Stimulated activated naive CD8-positive, alpha-beta T cell treated with anti-CD3 and anti-CD28 coated beads, Interleukin-15, amount 100 ng/mL, for 72 hours (primary cell): ENCODE measurements around the gene MAPK11.
"Not testable (repeated sequence)": the region's sequence is repeated elsewhere in the genome, so short reads cannot be mapped to it uniquely, and the experiment has no call there.

ENCODE experiments used
- ATAC-seq: fragments of 150-1000 bp; cut with Tn5 transposase; 2 replicates; pipeline ENCODE4 v1.10.0; 2021; ENCODE audit warnings: mild to moderate bottlenecking, moderate library complexity
- DNase-seq, 2 donors: peaks; one replicate each; pipeline ENCODE4 v3.0.0; 2021 to 2022
- H3K27ac Mint-ChIP-seq, 2 donors: one replicate each; pipeline ENCODE4 v1.8.0; 2022; ENCODE audit warnings: mild to moderate bottlenecking in 2 of 2, mixed read lengths in 2 of 2, moderate library complexity in 2 of 2
- H3K27me3 Mint-ChIP-seq: one replicate; pipeline ENCODE4 v1.8.0; 2022; ENCODE audit warnings: mixed read lengths
- H3K4me1 Mint-ChIP-seq: one replicate; pipeline ENCODE4 v1.8.0; 2022; ENCODE audit warnings: mild to moderate bottlenecking, mixed read lengths
- H3K4me3 Mint-ChIP-seq, 2 donors: one replicate each; pipeline ENCODE4 v1.8.0; 2022; ENCODE audit warnings: mild to moderate bottlenecking in 2 of 2, mixed read lengths in 2 of 2, moderate library complexity in 1 of 2
- H3K9me3 Mint-ChIP-seq, 2 donors: one replicate each; pipeline ENCODE4 v1.8.0; 2022; ENCODE audit warnings: mixed read lengths in 2 of 2

MAPK11 gene

GRCh38 chr22:50278461-50278860 lies 8.3 kb upstream of the MAPK11 start:
- DNase-seq (no peak), ATAC-seq (no peak)
- Mint-ChIP-seq H3K4me3 (no peak overlapping the region), H3K4me1 (peaks cover 11% of the 10 kb centered on the region), H3K27me3 (peaks cover 8% of the 10 kb centered on the region), H3K27ac (no peak overlapping the region), H3K9me3 (no peaks in the 10 kb centered on the region)

GRCh38 chr22:50277761-50278160 lies 7.6 kb upstream of the MAPK11 start:
- H3K27me3 Mint-ChIP-seq, result peaks cover 12% of the 10 kb centered on the region
- H3K27ac Mint-ChIP-seq, result no peak overlapping the region
- DNase-seq (no peak), ATAC-seq (no peak)
- H3K4me3 Mint-ChIP-seq, result no peak overlapping the region
- peaks cover 11% of the 10 kb centered on the region for H3K4me1 Mint-ChIP-seq
- no peaks in the 10 kb centered on the region for H3K9me3 Mint-ChIP-seq

GRCh38 chr22:50276143-50276542 lies 6.0 kb upstream of the MAPK11 start:
- Mint-ChIP-seq H3K27ac (no peak overlapping the region), H3K4me1 (peaks cover 13% of the 10 kb centered on the region), H3K27me3 (peaks cover 20% of the 10 kb centered on the region), H3K9me3 (no peaks in the 10 kb centered on the region), H3K4me3 (no peak overlapping the region)
- peak; percentile 78 for ATAC-seq
- peak; percentile 65 to 75 for DNase-seq

GRCh38 chr22:50275181-50276055 lies 5.2 kb upstream of the MAPK11 start:
- H3K27me3 Mint-ChIP-seq, result peaks cover 20% of the 10 kb centered on the region
- no peaks in the 10 kb centered on the region for H3K9me3 Mint-ChIP-seq
- H3K4me3 Mint-ChIP-seq, result no peak overlapping the region
- no peak for ATAC-seq
- DNase-seq, result no peak
- H3K4me1 Mint-ChIP-seq, result peaks cover 20% of the 10 kb centered on the region
- no peak overlapping the region for H3K27ac Mint-ChIP-seq

- Mint-ChIP-seq H3K4me3 (no peak overlapping the region), H3K27ac (no peak overlapping the region)
- ATAC-seq, result no peak
These were observed 4.6 kb upstream of the MAPK11 start for GRCh38 chr22:50274771-50275170.

GRCh38 chr22:50274311-50274710 lies 4.1 kb upstream of the MAPK11 start:
- Mint-ChIP-seq H3K9me3 (no peaks in the 10 kb centered on the region), H3K27ac (no peak overlapping the region), H3K4me1 (peaks cover 26% of the 10 kb centered on the region), H3K27me3 (peaks cover 23% of the 10 kb centered on the region), H3K4me3 (no peak overlapping the region)
- DNase-seq, result peak in 1 of 2 donors; percentile 42
- ATAC-seq, result no peak

More at GRCh38 chr22:50274771-50275170, 4.6 kb upstream of the MAPK11 start:
- Mint-ChIP-seq H3K27me3 (peaks cover 20% of the 10 kb centered on the region), H3K9me3 (no peaks in the 10 kb centered on the region), H3K4me1 (peaks cover 21% of the 10 kb centered on the region)
- no peak for DNase-seq

GRCh38 chr22:50273781-50274180 lies 3.6 kb upstream of the MAPK11 start:
- not testable (repeated sequence) for H3K4me3 Mint-ChIP-seq, DNase-seq, ATAC-seq, H3K27ac Mint-ChIP-seq, H3K9me3 Mint-ChIP-seq
- peaks cover 28% of the 10 kb centered on the region for H3K27me3 Mint-ChIP-seq
- peaks cover 31% of the 10 kb centered on the region for H3K4me1 Mint-ChIP-seq

- Mint-ChIP-seq H3K27me3 (peaks cover 32% of the 10 kb centered on the region), H3K4me1 (peaks cover 35% of the 10 kb centered on the region)
- not testable (repeated sequence) for H3K9me3 Mint-ChIP-seq, H3K4me3 Mint-ChIP-seq, DNase-seq, ATAC-seq, H3K27ac Mint-ChIP-seq
These were observed 3.2 kb upstream of the MAPK11 start for GRCh38 chr22:50273352-50273751.

GRCh38 chr22:50272044-50272802 lies 2.0 kb upstream of the MAPK11 start:
- DNase-seq, result no peak
- H3K27ac Mint-ChIP-seq, result no peak overlapping the region
- H3K9me3 Mint-ChIP-seq, result no peaks in the 10 kb centered on the region
- ATAC-seq, result no peak
- peaks cover 37% of the 10 kb centered on the region for H3K27me3 Mint-ChIP-seq
- peak overlapping the region in 1 of 2 donors; percentile 41 for H3K4me3 Mint-ChIP-seq
- peaks cover 40% of the 10 kb centered on the region for H3K4me1 Mint-ChIP-seq

- Mint-ChIP-seq H3K4me3 (peak overlapping the region; percentile 65 to 85), H3K9me3 (no peaks in the 10 kb centered on the region), H3K27me3 (peaks cover 37% of the 10 kb centered on the region), H3K27ac (peak overlapping the region in 1 of 2 donors; percentile 59), H3K4me1 (peaks cover 40% of the 10 kb centered on the region)
- ATAC-seq, result peak; percentile 21
- peak in 1 of 2 donors; percentile 57 for DNase-seq
These were observed 1.4 kb upstream of the MAPK11 start for GRCh38 chr22:50271519-50271970.

GRCh38 chr22:50270666-50271394 lies 650 bp upstream of the MAPK11 start:
- Mint-ChIP-seq H3K4me1 (peaks cover 40% of the 10 kb centered on the region), H3K27me3 (peaks cover 37% of the 10 kb centered on the region), H3K4me3 (peak overlapping the region; percentile 78 to 85), H3K9me3 (no peaks in the 10 kb centered on the region), H3K27ac (peak overlapping the region in 1 of 2 donors; percentile 59)
- peak; percentile 69 to 71 for DNase-seq
- peak; percentile 59 for ATAC-seq

- H3K27me3 Mint-ChIP-seq, result peaks cover 45% of the 10 kb centered on the region
- peak overlapping the region; percentile 73 to 76 for H3K4me3 Mint-ChIP-seq
- peak overlapping the region in 1 of 2 donors; percentile 40 for H3K27ac Mint-ChIP-seq
- peak; percentile 1 for ATAC-seq
- DNase-seq, result no peak
- peaks cover 29% of the 10 kb centered on the region for H3K4me1 Mint-ChIP-seq
- H3K9me3 Mint-ChIP-seq, result no peaks in the 10 kb centered on the region
These were observed 609 bp downstream of the MAPK11 start for GRCh38 chr22:50269573-50269969.

- H3K27me3 Mint-ChIP-seq, result peaks cover 47% of the 10 kb centered on the region
- H3K9me3 Mint-ChIP-seq, result no peaks in the 10 kb centered on the region
- peak overlapping the region in 1 of 2 donors; percentile 0 for H3K4me3 Mint-ChIP-seq
- DNase-seq (no peak), ATAC-seq (no peak)
- peaks cover 29% of the 10 kb centered on the region for H3K4me1 Mint-ChIP-seq
- no peak overlapping the region for H3K27ac Mint-ChIP-seq
These were observed 1.5 kb downstream of the MAPK11 start for GRCh38 chr22:50268655-50269113.

- H3K4me3 Mint-ChIP-seq, result peak overlapping the region in 1 of 2 donors; percentile 41
- no peak overlapping the region for H3K27ac Mint-ChIP-seq
- DNase-seq, result peak in 1 of 2 donors; percentile 48
- H3K4me1 Mint-ChIP-seq, result peaks cover 34% of the 10 kb centered on the region
- peaks cover 51% of the 10 kb centered on the region for H3K27me3 Mint-ChIP-seq
- no peaks in the 10 kb centered on the region for H3K9me3 Mint-ChIP-seq
- no peak for ATAC-seq
These were observed 2.4 kb downstream of the MAPK11 start for GRCh38 chr22:50267591-50268390.
